Astrocyte (in vitro differentiated cells and primary cell): Measurements from ENCODE around the gene PAFAH1B1.

ENCODE experiments used
- CTCF ChIP-seq: IDR thresholded peaks from 2 replicates; pipeline ENCODE4 v1.5.1; 2011; ENCODE audit warnings: low read depth, mild to moderate bottlenecking, inconsistent platforms, low read length, moderate library complexity; ENCODE audit not compliant: insufficient read depth
- EZH2 ChIP-seq: IDR thresholded peaks from 2 replicates; pipeline ENCODE4 v1.6.1; 2012; ENCODE audit warnings: mild to moderate bottlenecking, low read length, inconsistent platforms; ENCODE audit not compliant: insufficient read depth

DNA sequence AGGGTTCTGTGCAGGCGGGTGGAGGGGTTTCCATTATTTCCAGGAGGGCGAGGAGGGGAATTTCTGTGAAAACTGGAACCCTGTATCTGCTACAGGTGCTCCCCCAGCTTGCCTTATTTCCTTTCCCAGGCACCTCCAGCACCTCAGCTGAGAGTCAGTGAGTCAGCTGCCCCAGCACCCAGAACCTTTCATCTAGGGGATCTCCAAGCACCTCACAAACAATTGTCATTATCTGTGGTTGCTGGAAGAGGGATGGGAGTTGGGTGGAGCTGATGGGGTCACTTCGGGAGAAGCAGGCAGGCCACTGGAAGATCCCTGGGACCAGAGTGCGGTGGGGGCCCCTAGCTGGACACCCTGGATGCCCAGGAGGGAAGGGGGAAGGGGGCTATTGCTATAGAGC lies 128.1 kb downstream of the PAFAH1B1 start:
- no peak for TF ChIP-seq CTCF
- TF ChIP-seq EZH2: no peak
